ENCODE data around the gene SAFB.

SAFB gene

DNA sequence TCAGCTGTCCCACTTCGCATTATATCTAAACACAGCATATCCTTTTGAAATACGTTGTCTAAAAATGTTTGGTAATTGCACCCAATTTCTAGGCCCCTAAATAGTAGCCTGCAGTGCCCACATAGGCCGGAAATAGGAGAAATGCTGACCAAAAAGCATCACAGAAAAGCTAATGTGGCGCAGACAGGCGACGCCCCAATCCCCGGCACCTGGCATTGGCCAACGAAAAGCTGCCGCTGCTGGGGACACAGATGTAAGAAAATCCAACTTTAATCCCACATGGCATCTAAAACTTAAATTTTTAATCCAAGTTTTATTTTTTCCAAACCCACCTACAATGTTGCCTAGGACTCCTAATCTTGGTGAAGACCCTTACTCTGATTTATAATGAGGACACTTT lies 4.3 kb upstream of the SAFB start:
- ChIA-PET POLR2A (interaction anchor here (0.5 kb wide), 1 partner anchor 8 kb away, joined by 3 read pairs; no protein-coding TSS in a partner anchor), CTCF (interaction anchor here (1.9 to 3.6 kb wide), 2 partner anchors 10 to 71 kb away, joined by 7 to 13 read pairs; partner anchors contain the start of gene RPL36)
- TF ChIP-seq, protein P1, sequence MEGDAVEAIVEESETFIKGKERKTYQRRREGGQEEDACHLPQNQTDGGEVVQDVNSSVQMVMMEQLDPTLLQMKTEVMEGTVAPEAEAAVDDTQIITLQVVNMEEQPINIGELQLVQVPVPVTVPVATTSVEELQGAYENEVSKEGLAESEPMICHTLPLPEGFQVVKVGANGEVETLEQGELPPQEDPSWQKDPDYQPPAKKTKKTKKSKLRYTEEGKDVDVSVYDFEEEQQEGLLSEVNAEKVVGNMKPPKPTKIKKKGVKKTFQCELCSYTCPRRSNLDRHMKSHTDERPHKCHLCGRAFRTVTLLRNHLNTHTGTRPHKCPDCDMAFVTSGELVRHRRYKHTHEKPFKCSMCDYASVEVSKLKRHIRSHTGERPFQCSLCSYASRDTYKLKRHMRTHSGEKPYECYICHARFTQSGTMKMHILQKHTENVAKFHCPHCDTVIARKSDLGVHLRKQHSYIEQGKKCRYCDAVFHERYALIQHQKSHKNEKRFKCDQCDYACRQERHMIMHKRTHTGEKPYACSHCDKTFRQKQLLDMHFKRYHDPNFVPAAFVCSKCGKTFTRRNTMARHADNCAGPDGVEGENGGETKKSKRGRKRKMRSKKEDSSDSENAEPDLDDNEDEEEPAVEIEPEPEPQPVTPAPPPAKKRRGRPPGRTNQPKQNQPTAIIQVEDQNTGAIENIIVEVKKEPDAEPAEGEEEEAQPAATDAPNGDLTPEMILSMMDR (IDR thresholded peaks at IDR 0.05; ENCODE audit: control extremely low read depth, extremely low read depth, low read depth, missing control alignments) = no peak
- no peak for DNase-seq (ENCODE audit: extremely low spot score)

DNA sequence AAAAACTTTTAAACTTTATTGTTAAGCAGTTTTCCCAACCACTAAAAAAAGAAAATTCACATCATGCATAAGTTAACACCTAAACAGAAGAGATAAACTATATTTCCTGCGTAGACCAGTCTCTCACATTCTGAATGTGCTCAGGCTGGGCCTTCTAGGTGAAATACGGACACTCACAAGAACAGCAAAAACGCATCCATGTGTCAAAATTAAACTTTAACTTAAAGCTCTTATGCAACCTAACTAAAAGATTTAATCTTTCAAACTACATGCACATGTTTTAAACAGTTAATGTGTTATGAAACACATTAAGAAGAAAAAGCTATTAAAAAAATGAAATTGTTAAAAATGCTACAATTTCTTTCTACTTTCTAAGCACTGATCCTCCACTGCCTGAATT lies 2.9 kb upstream of the SAFB start:
- CTCF ChIA-PET = interaction anchor here (0.8 to 3.6 kb wide), 5 partner anchors 8 to 70 kb away, joined by 3 to 13 read pairs (median 4); partner anchors contain the start of gene RPL36
- TF ChIP-seq, protein P1 (IDR thresholded peaks at IDR 0.05; ENCODE audit: control extremely low read depth, extremely low read depth, low read depth, missing control alignments) = no peak
- DNase-seq (ENCODE audit: extremely low spot score) = no peak
- POLR2A ChIA-PET = no interaction called here

DNA sequence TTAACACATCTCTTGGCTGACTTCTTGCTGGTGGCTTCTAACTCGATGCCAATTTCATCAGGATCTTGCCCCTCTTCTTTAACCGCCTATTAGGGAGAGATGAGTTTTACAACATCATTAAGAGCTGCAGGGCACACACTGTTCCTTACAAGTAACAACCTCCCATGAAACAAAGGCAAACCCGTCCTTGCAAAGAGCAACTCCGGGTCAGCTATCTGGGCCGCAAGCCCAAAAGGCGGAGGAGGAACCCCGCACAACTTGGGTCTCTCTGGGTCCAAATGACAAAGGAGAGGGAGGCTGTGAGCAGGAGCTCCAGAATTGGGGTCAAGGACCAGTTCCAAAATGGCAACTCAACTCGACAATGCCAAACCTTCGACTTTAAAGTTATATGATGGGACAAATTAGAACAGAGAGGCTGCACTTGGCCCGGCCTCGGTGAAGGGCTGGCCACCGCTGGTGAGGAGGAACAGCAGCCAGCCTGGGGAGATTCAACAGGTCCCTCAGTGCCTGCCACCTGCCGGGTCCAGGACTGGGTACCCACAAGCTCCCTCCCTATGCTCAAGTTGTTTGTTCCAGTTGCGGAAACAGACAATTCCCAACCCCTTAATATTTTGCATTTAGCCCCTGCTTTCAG lies 1.5 kb upstream of the SAFB start:
- TF ChIP-seq, protein P1 (IDR thresholded peaks at IDR 0.05; ENCODE audit: control extremely low read depth, extremely low read depth, low read depth, missing control alignments) = no peak
- no peak for DNase-seq (ENCODE audit: extremely low spot score)
- POLR2A ChIA-PET = interaction anchor here (0.6 to 1.6 kb wide), 4 partner anchors 16 to 69 kb away, joined by 3 to 11 read pairs (median 6); partner anchors contain the start of gene RPL36
- CTCF ChIA-PET = interaction anchor here (0.9 to 3.6 kb wide), 5 partner anchors 9 to 68 kb away, joined by 3 to 13 read pairs (median 5); partner anchors contain the start of gene RPL36

DNA sequence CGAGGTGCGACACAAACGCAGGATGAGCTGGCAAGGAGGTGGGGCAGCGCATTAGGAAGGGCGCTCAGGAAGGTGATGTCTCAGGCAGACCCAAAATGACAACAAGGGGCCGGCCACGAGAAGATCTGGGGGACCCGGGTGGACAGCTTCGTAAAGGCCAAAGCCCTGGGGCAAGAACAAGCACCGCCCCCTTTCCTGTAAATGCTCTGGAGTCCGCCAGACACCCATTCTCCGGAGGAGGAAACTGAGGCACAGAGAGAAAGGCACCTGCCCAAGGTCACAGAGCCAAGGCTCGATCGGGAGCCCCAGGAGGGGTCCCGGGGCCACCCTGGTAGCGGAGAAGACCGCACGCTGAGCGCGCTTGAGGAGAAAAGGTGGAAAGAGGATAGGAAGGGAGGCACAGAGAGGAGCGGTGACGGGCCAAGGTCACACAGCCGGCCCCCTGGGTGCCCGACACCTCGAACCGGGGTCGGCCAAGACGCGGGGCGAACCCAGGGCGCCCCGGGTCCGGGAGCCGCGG lies 878 bp upstream of the SAFB start:
- ChIA-PET POLR2A (interaction anchor here (0.6 to 1.6 kb wide), 7 partner anchors 8 to 207 kb away, joined by 3 to 11 read pairs (median 4); partner anchors contain the start of gene RPL36), CTCF (interaction anchor here (1.1 to 1.7 kb wide), 5 partner anchors 9 to 69 kb away, joined by 3 to 7 read pairs (median 5); partner anchors contain the start of gene RPL36)
- DNase-seq (ENCODE audit: extremely low spot score) = peak; percentile 24
- TF ChIP-seq, protein P1 (IDR thresholded peaks at IDR 0.05; ENCODE audit: control extremely low read depth, extremely low read depth, low read depth, missing control alignments) = no peak

DNA sequence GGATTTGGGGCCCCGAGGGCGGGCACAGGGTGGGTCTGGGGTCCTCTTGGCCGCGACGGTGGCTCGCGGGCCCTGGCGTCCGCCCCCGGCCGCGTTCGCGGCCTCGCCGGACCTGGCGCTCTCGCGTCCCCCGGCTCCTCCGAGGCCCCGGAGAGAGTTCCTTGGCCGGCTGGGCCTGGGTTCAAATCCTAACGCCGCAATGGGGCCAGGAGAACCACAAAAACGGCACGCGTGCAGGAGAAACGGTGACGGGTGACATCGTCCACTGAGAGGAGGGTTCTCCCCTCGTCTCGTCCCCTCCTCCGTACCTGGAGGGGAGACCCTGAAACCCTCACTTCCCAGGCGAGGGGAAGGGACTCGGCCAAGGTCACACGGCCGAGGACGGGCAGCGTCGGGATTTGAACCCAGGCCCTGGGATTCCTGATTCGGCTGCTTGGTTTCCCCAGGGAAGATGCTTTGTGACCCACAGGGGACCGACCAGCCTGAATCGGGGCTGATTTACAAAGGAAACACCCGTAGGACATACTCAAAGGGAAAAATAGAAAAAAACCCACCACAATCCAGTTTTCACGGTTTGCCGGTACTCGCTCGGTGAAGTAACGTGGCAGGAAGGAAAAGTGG lies 624 bp downstream of the SAFB start:
- POLR2A ChIA-PET = interaction anchor here (0.5 to 1.6 kb wide), 10 partner anchors 9 to 777 kb away, joined by 3 to 11 read pairs (median 4); partner anchors contain the start of gene RPL36
- TF ChIP-seq, protein P1 (IDR thresholded peaks at IDR 0.05; ENCODE audit: control extremely low read depth, extremely low read depth, low read depth, missing control alignments) = no peak
- CTCF ChIA-PET = interaction anchor here (1.2 to 1.7 kb wide), 3 partner anchors 63 to 67 kb away, joined by 3 to 6 read pairs (median 4); partner anchors contain the start of gene RPL36
- DNase-seq (ENCODE audit: extremely low spot score) = no peak

DNA sequence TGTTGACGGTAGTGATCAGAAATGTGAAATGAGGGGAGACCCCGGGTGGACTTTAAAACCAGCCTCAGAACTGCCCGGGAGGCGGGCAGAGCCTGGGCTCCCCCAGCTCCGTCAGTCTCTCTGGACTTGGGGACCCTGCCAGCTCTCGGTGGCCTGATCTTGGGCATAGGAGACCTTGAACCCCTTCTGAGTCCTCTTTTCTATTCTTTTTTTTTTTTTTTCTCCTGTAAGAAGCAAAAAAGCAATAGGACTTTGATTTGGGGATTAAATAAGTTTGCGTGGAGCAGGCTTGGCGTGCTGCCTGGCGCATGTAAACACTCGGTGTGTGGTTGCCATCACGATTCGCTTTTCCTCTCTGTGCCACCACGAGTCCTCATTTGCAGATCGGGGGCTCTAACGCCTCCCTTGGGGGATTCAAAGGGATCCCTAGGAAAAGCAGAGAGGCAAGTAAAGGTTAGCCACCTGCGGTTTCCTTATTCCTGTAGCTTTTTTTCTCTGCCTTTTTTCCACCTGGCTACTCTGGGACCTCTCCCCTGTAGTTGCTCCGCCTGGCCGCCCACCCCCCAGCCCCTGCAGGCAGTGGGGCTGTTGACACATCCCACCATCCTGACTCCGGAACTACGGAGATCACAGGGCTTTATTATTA lies 1.3 kb downstream of the SAFB start:
- ChIA-PET POLR2A (interaction anchor here (0.7 kb wide), 1 partner anchor 48 kb away, joined by 4 read pairs; no protein-coding TSS in a partner anchor), CTCF (interaction anchor here (1.4 kb wide), 1 partner anchor 66 kb away, joined by 4 read pairs; the partner anchor contains the start of gene RPL36)
- no peak for DNase-seq (ENCODE audit: extremely low spot score)
- TF ChIP-seq, protein P1 (IDR thresholded peaks at IDR 0.05; ENCODE audit: control extremely low read depth, extremely low read depth, low read depth, missing control alignments) = no peak

All from GM10248 (cell line).